Choroid plexus epithelial cell (primary cell): ENCODE measurements around the gene PPP2R3A.
A peak's percentile ranks its signal among the peaks of the same experiment; 100 is the strongest.

Experiments used
- DNase-seq: peaks from one replicate; pipeline ENCODE4 v3.0.0-alpha.2; 2010; ENCODE audit warnings: low read depth
- H3K4me3 ChIP-seq: 2 replicates; pipeline ENCODE4 v1.5.1; 2011; ENCODE audit warnings: low read depth, mild to moderate bottlenecking, control low read depth, low read length, moderate library complexity
- TF ChIP-seq, protein P1 (sequence below): conservative IDR thresholded peaks from 2 replicates; pipeline ENCODE4 v1.5.1; 2011; ENCODE audit warnings: low read depth, mild to moderate bottlenecking, control low read depth, inconsistent platforms, low read length, moderate library complexity

PPP2R3A gene

DNA sequence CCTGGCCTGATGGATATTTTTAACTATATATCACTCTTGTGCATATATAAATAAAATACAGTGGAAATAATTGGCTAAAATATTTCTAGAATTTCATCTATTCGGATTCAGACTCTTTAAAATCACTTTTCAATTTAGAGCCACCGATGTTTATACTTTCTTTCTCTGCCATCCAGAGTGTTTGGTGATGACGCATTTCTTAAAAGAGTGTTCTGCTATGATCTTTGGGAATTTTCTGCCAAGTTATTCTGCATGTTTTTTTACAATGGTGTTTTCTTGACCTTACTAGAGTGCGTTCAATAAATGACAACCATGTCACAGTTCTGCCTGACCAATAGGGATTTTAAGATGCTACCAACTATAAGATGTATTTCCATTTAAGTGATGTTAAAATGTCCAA is 30.2 kb downstream of the PPP2R3A start:
- H3K4me3 ChIP-seq = no peak overlapping the region
- TF ChIP-seq, protein P1, sequence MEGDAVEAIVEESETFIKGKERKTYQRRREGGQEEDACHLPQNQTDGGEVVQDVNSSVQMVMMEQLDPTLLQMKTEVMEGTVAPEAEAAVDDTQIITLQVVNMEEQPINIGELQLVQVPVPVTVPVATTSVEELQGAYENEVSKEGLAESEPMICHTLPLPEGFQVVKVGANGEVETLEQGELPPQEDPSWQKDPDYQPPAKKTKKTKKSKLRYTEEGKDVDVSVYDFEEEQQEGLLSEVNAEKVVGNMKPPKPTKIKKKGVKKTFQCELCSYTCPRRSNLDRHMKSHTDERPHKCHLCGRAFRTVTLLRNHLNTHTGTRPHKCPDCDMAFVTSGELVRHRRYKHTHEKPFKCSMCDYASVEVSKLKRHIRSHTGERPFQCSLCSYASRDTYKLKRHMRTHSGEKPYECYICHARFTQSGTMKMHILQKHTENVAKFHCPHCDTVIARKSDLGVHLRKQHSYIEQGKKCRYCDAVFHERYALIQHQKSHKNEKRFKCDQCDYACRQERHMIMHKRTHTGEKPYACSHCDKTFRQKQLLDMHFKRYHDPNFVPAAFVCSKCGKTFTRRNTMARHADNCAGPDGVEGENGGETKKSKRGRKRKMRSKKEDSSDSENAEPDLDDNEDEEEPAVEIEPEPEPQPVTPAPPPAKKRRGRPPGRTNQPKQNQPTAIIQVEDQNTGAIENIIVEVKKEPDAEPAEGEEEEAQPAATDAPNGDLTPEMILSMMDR = no peak
- DNase-seq = no peak

DNA sequence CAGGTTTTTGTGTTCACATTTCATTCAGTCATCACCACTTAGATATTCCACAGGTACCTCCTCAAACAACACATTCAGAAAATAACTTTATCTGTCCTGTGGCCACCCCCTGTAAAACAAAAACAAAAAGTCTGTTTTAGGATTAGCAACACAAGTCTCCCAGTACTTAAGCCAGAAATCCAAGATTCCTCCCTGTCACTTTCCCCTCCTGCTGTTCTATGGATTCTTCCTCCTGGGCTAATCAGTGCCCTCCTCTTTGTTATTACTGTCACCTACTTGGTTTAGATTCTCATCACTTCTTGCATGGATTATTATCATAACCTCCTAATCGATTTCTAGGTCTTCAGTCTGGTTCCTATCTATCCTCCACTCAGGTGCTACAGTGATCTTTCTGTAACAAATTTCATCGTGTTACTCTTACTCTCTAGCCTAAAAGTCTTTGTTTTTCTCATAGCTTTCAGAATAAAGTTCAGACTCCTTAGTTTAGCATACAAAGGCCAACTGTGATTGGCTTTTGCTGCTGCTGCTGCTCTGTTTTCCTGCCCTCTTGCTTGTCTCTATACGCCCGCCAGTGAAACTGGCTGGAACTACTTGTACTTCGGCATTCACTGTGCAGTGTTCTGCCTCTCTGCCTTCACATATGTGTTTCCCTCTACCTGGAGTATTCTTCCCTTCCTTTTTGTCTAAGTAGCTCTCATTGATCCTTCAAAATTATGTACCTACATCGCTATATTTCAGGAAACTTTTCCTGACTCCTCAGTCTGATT is 32.2 kb downstream of the PPP2R3A start:
- TF ChIP-seq, protein P1 = no peak
- DNase-seq = no peak
- H3K4me3 ChIP-seq = no peak overlapping the region

DNA sequence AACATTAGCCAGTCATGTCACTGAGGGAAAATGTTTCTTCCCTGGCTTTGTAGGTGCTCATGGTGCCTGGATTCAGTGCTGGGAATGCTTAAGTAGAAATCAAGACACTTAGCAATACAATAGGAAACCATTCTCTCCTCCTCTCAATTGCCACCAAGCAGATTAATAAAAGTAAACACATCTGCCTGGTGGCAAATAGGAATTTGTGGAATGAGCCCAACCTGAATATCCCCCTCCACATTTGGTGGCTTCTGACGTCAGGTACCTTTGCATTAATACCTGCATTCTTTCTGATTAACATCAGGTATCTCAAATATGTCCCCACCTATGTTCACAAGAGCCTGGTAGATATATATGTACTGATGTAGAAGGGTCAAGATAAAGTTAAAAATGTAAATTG is 42.7 kb downstream of the PPP2R3A start:
- no peak for DNase-seq
- TF ChIP-seq, protein P1 = no peak
- H3K4me3 ChIP-seq = no peak overlapping the region

DNA sequence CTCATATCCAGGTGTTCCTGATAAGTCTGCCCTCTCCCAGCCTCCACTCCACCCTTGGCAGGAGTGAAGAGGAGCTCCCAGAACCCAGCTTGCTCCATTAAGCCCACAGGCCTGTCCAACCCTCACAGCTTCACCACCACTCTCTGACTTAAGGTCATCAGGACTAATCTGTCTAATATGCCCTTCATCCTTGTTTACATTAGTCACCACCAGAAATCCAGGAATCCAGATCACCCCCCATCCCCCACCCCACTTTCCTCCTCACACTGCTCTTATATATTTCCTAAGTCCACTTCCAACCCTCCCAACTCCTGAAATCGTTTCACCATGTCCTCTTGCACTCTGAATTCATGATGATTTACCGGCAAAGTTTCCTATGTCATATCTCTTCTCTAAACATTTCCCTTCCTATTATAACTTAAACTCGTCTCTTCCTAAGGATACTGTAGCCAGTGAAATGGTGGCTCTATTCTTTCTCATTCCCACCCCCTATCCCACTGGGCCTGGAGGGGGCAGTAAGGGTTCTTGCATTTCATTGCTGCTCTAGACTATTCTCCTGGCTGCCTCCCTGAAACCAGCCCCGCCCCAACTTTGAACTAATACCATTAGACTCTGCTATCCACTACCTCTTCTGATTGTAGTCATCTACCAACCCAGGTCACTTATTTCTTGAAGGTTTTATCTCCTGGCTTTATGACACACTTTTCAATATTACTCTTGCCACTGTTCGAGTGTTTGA is 43.4 kb downstream of the PPP2R3A start:
- TF ChIP-seq, protein P1 = no peak
- H3K4me3 ChIP-seq = no peak overlapping the region
- DNase-seq = no peak

DNA sequence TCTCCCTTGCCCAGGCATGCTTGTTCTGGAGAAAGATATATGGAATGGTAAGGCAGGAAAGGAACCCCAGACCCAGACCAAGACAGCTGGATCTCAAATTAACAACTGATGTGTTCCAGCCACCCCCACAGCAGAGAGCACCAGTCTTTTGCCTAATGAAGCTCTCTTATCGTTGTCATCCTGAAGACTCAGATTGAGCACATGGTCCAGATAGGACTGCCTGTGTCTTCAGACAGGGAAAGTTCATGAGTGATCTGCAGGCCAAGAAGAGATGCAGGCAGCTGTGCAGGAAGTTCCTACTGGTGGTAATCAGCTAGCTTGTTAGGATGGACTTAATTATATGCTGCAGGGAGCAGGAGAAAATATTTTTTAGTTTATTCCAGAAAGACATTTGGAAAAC is 53.3 kb downstream of the PPP2R3A start:
- peak; percentile 12 for DNase-seq
- TF ChIP-seq, protein P1 = no peak
- H3K4me3 ChIP-seq = no peak overlapping the region

DNA sequence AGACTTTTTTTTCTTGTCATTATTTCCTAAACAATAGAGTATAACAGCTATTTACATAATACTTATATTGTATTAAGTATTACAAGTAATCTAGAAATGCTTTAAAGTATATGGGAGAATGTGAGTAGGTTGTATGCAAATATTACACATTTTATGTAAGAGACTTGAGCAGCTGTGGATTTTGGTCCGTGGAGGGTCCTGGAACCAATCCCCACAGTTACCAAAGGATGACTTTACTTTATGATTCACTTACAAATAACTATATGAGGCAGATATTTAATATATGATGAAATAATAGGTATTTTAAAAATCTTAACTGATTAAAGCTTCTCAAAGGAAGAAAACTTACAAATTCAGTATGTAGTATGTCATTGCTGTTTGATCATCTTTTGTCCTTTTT is 56.3 kb downstream of the PPP2R3A start:
- TF ChIP-seq, protein P1 = no peak
- no peak for DNase-seq
- H3K4me3 ChIP-seq = no peak overlapping the region
